CD14-positive monocyte (primary cell): ENCODE results near the gene ANAPC7. TPM values are rescaled to one million over a fixed set of nuclear protein-coding genes. Genes with fewer than 3 reads are reported as not detected.

ENCODE experiments used
- DNase-seq, 3 donors: peaks; one replicate each; pipeline ENCODE4 v3.0.0-alpha.2; 2011 to 2022
- H2AFZ ChIP-seq: 2 replicates; pipeline ENCODE4 v1.6.0; 2012; ENCODE audit warnings: mild to moderate bottlenecking, low read depth, low read length, inconsistent platforms; ENCODE audit not compliant: insufficient read depth, poor library complexity, severe bottlenecking
- H3K27ac ChIP-seq, 2 donors: 1 replicate in 1 of 2; 2 replicates in 1 of 2; pipeline ENCODE4 v1.5.1; 2012 to 2013; ENCODE audit warnings: low read length in 2 of 2, control low read depth in 1 of 2, inconsistent platforms in 1 of 2, low read depth in 1 of 2, mild to moderate bottlenecking in 1 of 2
- H3K27me3 ChIP-seq, 2 donors: one replicate each; pipeline versions ENCODE4 v1.6.0 to v1.6.1; 2011 to 2013; ENCODE audit warnings: low read length in 2 of 2; ENCODE audit not compliant: control insufficient read depth in 2 of 2, insufficient read depth in 2 of 2
- H3K36me3 ChIP-seq, 2 donors: replicated peaks in 1 of 2; 1 replicate in 1 of 2; 2 replicates in 1 of 2; pipeline versions ENCODE4 v1.5.1 to v1.6.1; 2012 to 2013; ENCODE audit warnings: low read length in 2 of 2, control low read depth in 1 of 2, inconsistent platforms in 1 of 2, mild to moderate bottlenecking in 1 of 2; ENCODE audit not compliant: insufficient read depth in 2 of 2, control insufficient read depth in 1 of 2
- H3K4me1 ChIP-seq, 2 donors: 1 replicate in 1 of 2; 2 replicates in 1 of 2; pipeline versions ENCODE4 v1.5.1 to v1.6.1; 2012 to 2013; ENCODE audit warnings: low read length in 2 of 2, control low read depth in 1 of 2, inconsistent platforms in 1 of 2, mild to moderate bottlenecking in 1 of 2, moderate library complexity in 1 of 2; ENCODE audit not compliant: insufficient read depth in 2 of 2, control insufficient read depth in 1 of 2
- H3K4me2 ChIP-seq: replicated peaks from 2 replicates; pipeline ENCODE3; 2012; ENCODE audit warnings: low read length, moderate library complexity, mild to moderate bottlenecking; ENCODE audit not compliant: poor library complexity, severe bottlenecking; ENCODE audit errors: extremely low read depth
- H3K4me3 ChIP-seq, 3 experiments: fragments of 200-600 bp in 1 of 3; sonication (generic) in 1 of 3; replicated peaks in 1 of 3; 1 replicate in 2 of 3; 2 replicates in 1 of 3; pipeline ENCODE4 v1.5.1; 2011 to 2013; ENCODE audit warnings: low read length in 3 of 3, mild to moderate bottlenecking in 3 of 3, control low read depth in 2 of 3, low read depth in 2 of 3, inconsistent platforms in 1 of 3, moderate library complexity in 1 of 3
- H3K79me2 ChIP-seq: 2 replicates; pipeline ENCODE4 v1.6.0; 2012; ENCODE audit warnings: mild to moderate bottlenecking, control low read depth, inconsistent platforms, low read length, moderate library complexity; ENCODE audit not compliant: insufficient read depth
- H3K9ac ChIP-seq: 2 replicates; pipeline ENCODE4 v1.6.0; 2017; ENCODE audit warnings: low read length, mild to moderate bottlenecking; ENCODE audit not compliant: insufficient read depth, poor library complexity, severe bottlenecking
- H3K9me3 ChIP-seq, 2 donors: replicated peaks in 1 of 2; 1 replicate in 1 of 2; 2 replicates in 1 of 2; pipeline versions ENCODE4 v1.5.1 to v1.6.1; 2012 to 2013; ENCODE audit warnings: low read length in 2 of 2, control low read depth in 1 of 2; ENCODE audit not compliant: control insufficient read depth in 1 of 2, insufficient read depth in 1 of 2
- H4K20me1 ChIP-seq: 2 replicates; pipeline ENCODE4 v1.6.0; 2012; ENCODE audit warnings: mild to moderate bottlenecking, low read length, control low read depth, moderate library complexity; ENCODE audit not compliant: insufficient read depth
- H3K27ac Mint-ChIP-seq, 7 donors: one replicate each; pipeline ENCODE4 v1.8.0; 2020; ENCODE audit warnings: mild to moderate bottlenecking in 7 of 7, mixed read lengths in 7 of 7, moderate library complexity in 6 of 7, inconsistent platforms in 2 of 7
- H3K27me3 Mint-ChIP-seq, 3 donors: one replicate each; pipeline ENCODE4 v1.8.0; 2021 to 2022; ENCODE audit warnings: low read depth in 3 of 3, mild to moderate bottlenecking in 3 of 3, mixed read lengths in 3 of 3, moderate library complexity in 3 of 3, inconsistent platforms in 1 of 3
- H3K36me3 Mint-ChIP-seq, 2 donors: one replicate each; pipeline ENCODE4 v1.8.0; 2020; ENCODE audit warnings: mixed read lengths in 2 of 2, inconsistent platforms in 1 of 2, mild to moderate bottlenecking in 1 of 2
- H3K4me1 Mint-ChIP-seq: one replicate; pipeline ENCODE4 v1.8.0; 2020; ENCODE audit warnings: mild to moderate bottlenecking, mixed read lengths
- H3K4me3 Mint-ChIP-seq, 2 donors: one replicate each; pipeline ENCODE4 v1.8.0; 2020; ENCODE audit warnings: mild to moderate bottlenecking in 2 of 2, mixed read lengths in 2 of 2, moderate library complexity in 1 of 2
- H3K9me3 Mint-ChIP-seq, 7 donors: one replicate each; pipeline ENCODE4 v1.8.0; 2020 to 2022; ENCODE audit warnings: mixed read lengths in 7 of 7, mild to moderate bottlenecking in 6 of 7, moderate library complexity in 6 of 7, inconsistent platforms in 2 of 7
- WGBS: methylation state at CpG from one replicate; pipeline ENCODE4 v1.1.5; 2013; ENCODE audit warnings: missing lambda C conversion rate; ENCODE audit not compliant: insufficient coverage; 5-methylcytosine and 5-hydroxymethylcytosine counted together
- intact Hi-C, 2 donors: fragments of 100-400 bp; cut with micrococcal nuclease; formaldehyde crosslinking; loops; one replicate each; pipeline versions ENCODE4 v1.15.0 to v1.15.1; 2023
- polyA plus RNA-seq, 3 donors: library from polyadenylated mRNA; depleted of rRNA in 1 of 3; unstranded in 2 of 3; stranded (reverse) in 1 of 3; fragments of 300-500 nt in 2 of 3; fragments of >200 nt in 1 of 3; fragmentation: Illumina TruSeq in 2 of 3; gene quantifications; 1 replicate in 2 of 3; 2 replicates in 1 of 3; pipeline ENCODE4 v1.2.3, GENCODE V29; 2012 to 2021
- TF ChIP-seq, protein P1 (sequence below): fragments of 200-600 bp; IDR thresholded peaks from one replicate; pipeline ENCODE4 v1.8.0; 2022; ENCODE audit warnings: antibody characterized with exemption, mild to moderate bottlenecking

Gene ANAPC7
- polyA plus RNA-seq, 3 donors: 12.9 to 41.6 (median 17.2) TPM

DNA sequence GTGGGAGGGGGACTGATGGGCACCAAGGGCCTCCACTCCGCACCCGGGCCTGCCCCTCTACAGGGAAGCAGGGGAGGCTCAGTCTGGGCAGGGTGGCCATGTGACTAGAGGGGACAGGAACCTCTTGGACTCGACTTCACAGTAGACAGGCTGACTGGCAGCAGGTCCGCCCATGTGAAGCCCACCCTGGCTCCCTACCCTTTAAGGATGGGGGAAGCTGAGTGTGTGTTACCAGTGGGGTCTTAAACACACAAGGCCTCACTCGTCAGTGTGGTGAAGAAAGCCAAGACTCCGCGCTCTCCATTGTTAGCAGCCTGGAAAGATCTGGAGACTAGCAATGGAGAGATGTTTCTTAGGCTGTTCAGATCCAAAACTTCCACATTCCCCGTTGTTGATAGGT, 52.4 kb downstream of the ANAPC7 start:
- H3K27me3 ChIP-seq: no peaks in the 10 kb centered on the region
- Mint-ChIP-seq H3K27ac (no peak overlapping the region), H3K9me3 (peaks cover 0 to 2% (median 0%) of the 10 kb centered on the region in 7 donors), H3K4me1 (peaks cover 41% of the 10 kb centered on the region), H3K36me3 (peaks cover 43 to 48% of the 10 kb centered on the region in 2 donors), H3K27me3 (peaks cover 2 to 4% (median 2%) of the 10 kb centered on the region in 3 donors), H3K4me3 (no peak overlapping the region)
- H3K9me3 ChIP-seq: no peaks in the 10 kb centered on the region
- H3K27ac ChIP-seq: no peak overlapping the region
- TF ChIP-seq, protein P1, sequence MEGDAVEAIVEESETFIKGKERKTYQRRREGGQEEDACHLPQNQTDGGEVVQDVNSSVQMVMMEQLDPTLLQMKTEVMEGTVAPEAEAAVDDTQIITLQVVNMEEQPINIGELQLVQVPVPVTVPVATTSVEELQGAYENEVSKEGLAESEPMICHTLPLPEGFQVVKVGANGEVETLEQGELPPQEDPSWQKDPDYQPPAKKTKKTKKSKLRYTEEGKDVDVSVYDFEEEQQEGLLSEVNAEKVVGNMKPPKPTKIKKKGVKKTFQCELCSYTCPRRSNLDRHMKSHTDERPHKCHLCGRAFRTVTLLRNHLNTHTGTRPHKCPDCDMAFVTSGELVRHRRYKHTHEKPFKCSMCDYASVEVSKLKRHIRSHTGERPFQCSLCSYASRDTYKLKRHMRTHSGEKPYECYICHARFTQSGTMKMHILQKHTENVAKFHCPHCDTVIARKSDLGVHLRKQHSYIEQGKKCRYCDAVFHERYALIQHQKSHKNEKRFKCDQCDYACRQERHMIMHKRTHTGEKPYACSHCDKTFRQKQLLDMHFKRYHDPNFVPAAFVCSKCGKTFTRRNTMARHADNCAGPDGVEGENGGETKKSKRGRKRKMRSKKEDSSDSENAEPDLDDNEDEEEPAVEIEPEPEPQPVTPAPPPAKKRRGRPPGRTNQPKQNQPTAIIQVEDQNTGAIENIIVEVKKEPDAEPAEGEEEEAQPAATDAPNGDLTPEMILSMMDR: no peak
- no peak for DNase-seq
- intact Hi-C loops: no loop called here
- no peak overlapping the region for H3K9ac ChIP-seq
- H2AFZ ChIP-seq: no peak overlapping the region
- H4K20me1 ChIP-seq: peaks cover 38% of the 10 kb centered on the region
- H3K4me3 ChIP-seq: no peak overlapping the region
- no peaks in the 10 kb centered on the region for H3K79me2 ChIP-seq
- peaks cover 24 to 30% of the 10 kb centered on the region in 2 donors for H3K4me1 ChIP-seq
- peaks cover 26 to 53% of the 10 kb centered on the region in 2 donors for H3K36me3 ChIP-seq
- 100% methylated on average over 3 of the region's 8 CpGs for WGBS
- H3K4me2 ChIP-seq: no peak overlapping the region

DNA sequence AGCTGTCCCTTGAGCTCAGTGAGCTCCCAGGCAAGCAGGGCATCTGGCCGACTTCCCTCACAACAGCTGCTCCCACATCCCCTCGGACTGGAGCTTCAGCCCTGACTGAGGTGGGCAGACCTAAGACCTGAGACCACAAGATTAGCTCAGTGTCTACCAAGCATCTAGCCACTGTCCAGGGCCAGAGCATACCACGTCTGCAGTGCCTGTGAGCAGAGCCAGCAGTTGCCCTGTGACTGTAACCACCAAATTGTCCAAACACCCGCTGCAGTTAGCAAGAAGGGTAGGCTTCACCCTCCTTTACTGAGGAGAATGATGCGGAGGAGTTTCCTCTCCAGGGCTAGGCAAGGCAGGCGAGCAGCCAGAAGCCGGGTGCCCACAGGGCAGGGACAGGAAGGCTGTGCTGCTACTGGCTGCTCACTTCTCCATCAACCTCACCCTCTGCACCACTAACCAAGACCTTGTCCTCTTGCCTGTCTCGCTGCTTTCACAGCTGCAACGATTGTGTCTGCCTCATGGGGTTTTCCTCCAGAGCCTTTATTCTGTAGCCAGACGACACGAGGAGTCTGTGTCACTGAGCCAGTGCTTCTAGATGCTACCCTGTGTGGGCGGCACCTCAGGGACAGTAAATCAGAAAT, 53.9 kb downstream of the ANAPC7 start:
- intact Hi-C loops: no loop called here
- H3K4me1 Mint-ChIP-seq: peaks cover 46% of the 10 kb centered on the region
- no peaks in the 10 kb centered on the region for H3K9me3 ChIP-seq
- no peaks in the 10 kb centered on the region for H3K9me3 Mint-ChIP-seq
- TF ChIP-seq, protein P1: no peak
- no peaks in the 10 kb centered on the region for H3K79me2 ChIP-seq
- H3K4me3 Mint-ChIP-seq: no peak overlapping the region
- H3K27me3 ChIP-seq: no peaks in the 10 kb centered on the region
- no peak overlapping the region for H3K9ac ChIP-seq
- H3K27ac Mint-ChIP-seq: peak overlapping the region in 3 of 7 donors; percentile 43 to 69 (median 67)
- WGBS: 7% methylated on average over 10 of the region's 12 CpGs
- H3K36me3 ChIP-seq: peaks cover 40 to 68% of the 10 kb centered on the region in 2 donors
- H3K36me3 Mint-ChIP-seq: peaks cover 57 to 63% of the 10 kb centered on the region in 2 donors
- H3K4me1 ChIP-seq: peaks cover 33 to 36% of the 10 kb centered on the region in 2 donors
- peak overlapping the region in 1 of 2 donors; percentile 48 for H3K27ac ChIP-seq
- no peak overlapping the region for H3K4me2 ChIP-seq
- peaks cover 53% of the 10 kb centered on the region for H4K20me1 ChIP-seq
- DNase-seq: peak in 1 of 3 donors; percentile 18
- H3K27me3 Mint-ChIP-seq: peaks cover 0 to 2% (median 2%) of the 10 kb centered on the region in 3 donors
- H3K4me3 ChIP-seq: no peak overlapping the region
- H2AFZ ChIP-seq: no peak overlapping the region
